Neural crest cell (in vitro differentiated cells): ENCODE measurements around the gene POLL. TPM values are rescaled to one million over a fixed set of nuclear protein-coding genes. Genes with fewer than 3 reads are reported as not detected.
A peak's percentile ranks its signal among the peaks of the same experiment; 100 is the strongest.
"Not testable (repeated sequence)": the region's sequence is repeated elsewhere in the genome, so short reads cannot be mapped to it uniquely, and the experiment has no call there.

Experiments
- DNase-seq: peaks from one replicate; pipeline ENCODE4 v3.0.0; 2021; ENCODE audit warnings: low read depth, mixed read lengths, low spot score
- H3K27ac Mint-ChIP-seq: one replicate; pipeline ENCODE4 v1.8.0; 2021; ENCODE audit warnings: mild to moderate bottlenecking, mixed read lengths; ENCODE audit not compliant: unreplicated experiment
- H3K27me3 Mint-ChIP-seq: 2 replicates; pipeline ENCODE4 v1.8.0; 2021; ENCODE audit warnings: low read depth, mild to moderate bottlenecking, mixed read lengths
- H3K36me3 Mint-ChIP-seq: 2 replicates; pipeline ENCODE4 v1.8.0; 2021; ENCODE audit warnings: low read depth, mild to moderate bottlenecking, mixed read lengths
- H3K4me1 Mint-ChIP-seq: 2 replicates; pipeline ENCODE4 v1.8.0; 2021; ENCODE audit warnings: mixed read lengths
- H3K4me3 Mint-ChIP-seq: one replicate; pipeline ENCODE4 v1.8.0; 2021; ENCODE audit warnings: mild to moderate bottlenecking, mixed read lengths
- H3K9me3 Mint-ChIP-seq: 2 replicates; pipeline ENCODE4 v1.8.0; 2021; ENCODE audit warnings: mixed read lengths
- CTCF ChIP-seq: fragments of 200-600 bp; sonication (generic); conservative IDR thresholded peaks from 2 replicates; pipeline ENCODE4 v1.5.0; 2021; ENCODE audit warnings: antibody characterized with exemption, mild to moderate bottlenecking
- long read RNA-seq: library from polyadenylated mRNA; unstranded; transcript quantifications from one replicate; pipeline ENCODE4 v2.0.0, GENCODE V29; 2020
- total RNA-seq: library from RNA; stranded (reverse); gene quantifications from 2 replicates; pipeline ENCODE4 v1.2.1, GENCODE V29; 2021

Gene POLL
- total RNA-seq = 30.8 and 36.3 TPM in 2 replicates
- long read RNA-seq, partial matches to known transcripts = 2 of 10 reads
- long read RNA-seq, other reads (novel, unspliced or antisense) = 7 of 10 reads

- Mint-ChIP-seq H3K4me1 (peaks cover 22% of the 10 kb centered on the region), H3K9me3 (no peaks in the 10 kb centered on the region), H3K27ac (peak within 1 kb of the TSS; percentile 57), H3K36me3 (no peaks in the 10 kb centered on the region), H3K27me3 (no peaks in the 10 kb centered on the region), H3K4me3 (peak within 1 kb of the TSS; percentile 93)
- DNase-seq = peak; percentile 89
- TF ChIP-seq CTCF = no peak
These were observed at the start of gene POLL, which contains the start of gene DPCD for GRCh38 chr10:101587725-101588653. Gene POLL, minus strand, starts transcription at chr10:101588257. Its CDS starts 897 bp downstream, at chr10:101587360. Gene DPCD, plus strand, starts transcription at chr10:101588321. Its CDS starts 16 bp downstream, at chr10:101588337.

- Mint-ChIP-seq H3K4me1 (peaks cover 13% of the 10 kb centered on the region), H3K36me3 (peaks cover 11% of the 10 kb centered on the region)
- H3K27ac Mint-ChIP-seq, H3K27me3 Mint-ChIP-seq, H3K4me3 Mint-ChIP-seq, DNase-seq, H3K9me3 Mint-ChIP-seq: not testable (repeated sequence)
These were observed 45.5 kb upstream of the POLL start for GRCh38 chr10:101633510-101633909.

GRCh38 chr10:101631821-101632475 is 43.9 kb upstream of the POLL start:
- no peak overlapping the region for H3K27ac Mint-ChIP-seq
- H3K4me3 Mint-ChIP-seq = no peak overlapping the region
- DNase-seq = no peak

DNA sequence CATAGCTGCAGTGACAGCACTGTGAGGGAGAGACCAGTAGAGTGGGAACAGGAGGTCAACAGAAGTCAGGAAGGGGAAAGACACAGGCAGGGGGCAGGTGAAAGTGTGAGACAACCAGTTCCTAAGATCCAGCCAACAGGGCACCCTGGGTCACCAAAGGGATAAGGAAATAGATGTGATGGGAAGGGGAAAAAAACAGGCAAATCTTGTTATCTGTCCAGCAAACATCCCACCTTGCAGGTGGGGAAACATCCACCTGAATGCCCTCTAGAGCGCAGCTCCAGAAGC is 42.5 kb upstream of the POLL start:
- no peak overlapping the region for H3K27ac Mint-ChIP-seq
- peaks cover 13% of the 10 kb centered on the region for H3K4me1 Mint-ChIP-seq
- H3K27me3 Mint-ChIP-seq = peaks cover 3% of the 10 kb centered on the region
- no peak for TF ChIP-seq CTCF
- no peaks in the 10 kb centered on the region for H3K9me3 Mint-ChIP-seq
- no peak for DNase-seq
- H3K36me3 Mint-ChIP-seq = peaks cover 2% of the 10 kb centered on the region
- H3K4me3 Mint-ChIP-seq = no peak overlapping the region

More at GRCh38 chr10:101631821-101632475, 43.9 kb upstream of the POLL start:
- Mint-ChIP-seq H3K9me3 (no peaks in the 10 kb centered on the region), H3K36me3 (peaks cover 4% of the 10 kb centered on the region), H3K27me3 (peaks cover 3% of the 10 kb centered on the region), H3K4me1 (peaks cover 13% of the 10 kb centered on the region)
- TF ChIP-seq CTCF = no peak

GRCh38 chr10:101629837-101630632 is 42.0 kb upstream of the POLL start:
- no peak for DNase-seq
- Mint-ChIP-seq H3K27ac (no peak overlapping the region), H3K9me3 (no peaks in the 10 kb centered on the region), H3K36me3 (no peaks in the 10 kb centered on the region), H3K4me1 (peaks cover 13% of the 10 kb centered on the region), H3K27me3 (peaks cover 4% of the 10 kb centered on the region), H3K4me3 (no peak overlapping the region)
- no peak for TF ChIP-seq CTCF
